H9 (cell line): ENCODE results near the gene FBXO10. TPM values are rescaled to one million over a fixed set of nuclear protein-coding genes. Genes with fewer than 3 reads are reported as not detected.

Experiments used
- DNase-seq: peaks from one replicate; pipeline ENCODE4 v3.0.0-alpha.2; 2017
- H2AFZ ChIP-seq: one replicate; pipeline ENCODE4 v1.6.1; 2013; ENCODE audit warnings: mild to moderate bottlenecking, low read length, control low read depth, moderate library complexity
- H2AK5ac ChIP-seq: 2 replicates; pipeline ENCODE4 v1.6.1; 2013; ENCODE audit warnings: low read length, control low read depth, mixed read lengths; ENCODE audit not compliant: insufficient read length
- H2BK120ac ChIP-seq: one replicate; pipeline ENCODE4 v1.6.1; 2013; ENCODE audit warnings: low read depth, mild to moderate bottlenecking, low read length, control low read depth, inconsistent platforms; ENCODE audit not compliant: poor library complexity, severe bottlenecking
- H2BK12ac ChIP-seq: 2 replicates; pipeline ENCODE4 v1.6.1; 2013; ENCODE audit warnings: low read length, control low read depth, mixed read lengths, low read depth; ENCODE audit not compliant: insufficient read length
- H2BK15ac ChIP-seq: 2 replicates; pipeline ENCODE4 v1.6.1; 2013; ENCODE audit warnings: low read depth, low read length, control low read depth
- H2BK20ac ChIP-seq: one replicate; pipeline ENCODE4 v1.6.1; 2013; ENCODE audit warnings: low read depth, mild to moderate bottlenecking, low read length, control low read depth, inconsistent platforms; ENCODE audit not compliant: poor library complexity, severe bottlenecking
- H2BK5ac ChIP-seq: 2 replicates; pipeline ENCODE4 v1.6.1; 2013; ENCODE audit warnings: low read length, control low read depth, mixed read lengths; ENCODE audit not compliant: insufficient read length
- H3K14ac ChIP-seq: 2 replicates; pipeline ENCODE4 v1.6.1; 2013; ENCODE audit warnings: low read length, control low read depth; ENCODE audit not compliant: insufficient read depth
- H3K18ac ChIP-seq: 2 replicates; pipeline ENCODE4 v1.6.1; 2013; ENCODE audit warnings: low read depth, mild to moderate bottlenecking, mixed read lengths, low read length, control low read depth; ENCODE audit not compliant: insufficient read length
- H3K23ac ChIP-seq: 2 replicates; pipeline ENCODE4 v1.6.1; 2013; ENCODE audit warnings: low read length, control low read depth, mixed read lengths, low read depth; ENCODE audit not compliant: insufficient read length
- H3K23me2 ChIP-seq: 2 replicates; pipeline ENCODE4 v1.6.1; 2013; ENCODE audit warnings: low read depth, mild to moderate bottlenecking, mixed read lengths, low read length, control low read depth; ENCODE audit not compliant: insufficient read length, poor library complexity, severe bottlenecking
- H3K27ac ChIP-seq: 2 replicates; pipeline ENCODE4 v1.5.1; 2013; ENCODE audit warnings: low read length, control low read depth, mixed read lengths, low read depth; ENCODE audit not compliant: insufficient read length
- H3K27me3 ChIP-seq: 2 replicates; pipeline ENCODE4 v1.6.1; 2013; ENCODE audit warnings: low read length, control low read depth, inconsistent platforms; ENCODE audit not compliant: insufficient read depth
- H3K4ac ChIP-seq: 2 replicates; pipeline ENCODE4 v1.6.1; 2013; ENCODE audit warnings: low read depth, mild to moderate bottlenecking, control low read depth, inconsistent platforms, low read length, moderate library complexity
- H3K4me1 ChIP-seq: 2 replicates; pipeline ENCODE4 v1.6.1; 2013; ENCODE audit warnings: low read length, control low read depth, inconsistent platforms; ENCODE audit not compliant: insufficient read depth
- H3K4me2 ChIP-seq: 2 replicates; pipeline ENCODE4 v1.6.1; 2013; ENCODE audit warnings: low read length, control low read depth, mixed read lengths; ENCODE audit not compliant: insufficient read length, insufficient read depth
- H3K56ac ChIP-seq: 2 replicates; pipeline ENCODE4 v1.6.1; 2013; ENCODE audit warnings: low read depth, mild to moderate bottlenecking, mixed read lengths, low read length, control low read depth; ENCODE audit not compliant: insufficient read length
- H3K79me1 ChIP-seq: 2 replicates; pipeline ENCODE4 v1.6.1; 2013; ENCODE audit warnings: low read depth, mild to moderate bottlenecking, moderate library complexity, low read length, control low read depth, inconsistent platforms; ENCODE audit not compliant: insufficient read depth, poor library complexity, severe bottlenecking
- H3K79me2 ChIP-seq: 2 replicates; pipeline ENCODE4 v1.6.1; 2013; ENCODE audit warnings: low read length, control low read depth, inconsistent platforms; ENCODE audit not compliant: insufficient read depth
- H3K9ac ChIP-seq: 2 replicates; pipeline ENCODE4 v1.6.1; 2013; ENCODE audit warnings: low read length, control low read depth, mixed read lengths; ENCODE audit not compliant: insufficient read length; ENCODE audit errors: extremely low read depth
- H3K9me3 ChIP-seq: one replicate; pipeline ENCODE4 v1.6.1; 2013; ENCODE audit warnings: low read depth, low read length, inconsistent platforms; ENCODE audit not compliant: control insufficient read depth
- H3T11ph ChIP-seq: one replicate; pipeline ENCODE4 v1.6.1; 2013; ENCODE audit warnings: mild to moderate bottlenecking, low read length, control low read depth, inconsistent platforms
- H4K20me1 ChIP-seq: one replicate; pipeline ENCODE4 v1.6.1; 2013; ENCODE audit not compliant: control insufficient read depth, insufficient read length, insufficient read depth
- H4K5ac ChIP-seq: 2 replicates; pipeline ENCODE4 v1.6.1; 2013; ENCODE audit warnings: low read depth, mild to moderate bottlenecking, mixed read lengths, low read length, control low read depth; ENCODE audit not compliant: insufficient read length
- H4K8ac ChIP-seq: replicated peaks from 2 replicates; pipeline ENCODE4 v1.6.1; 2013; ENCODE audit warnings: low read length, control low read depth, mixed read lengths, low read depth; ENCODE audit not compliant: insufficient read length
- H4K91ac ChIP-seq: 2 replicates; pipeline ENCODE4 v1.6.1; 2013; ENCODE audit warnings: low read depth, mild to moderate bottlenecking, moderate library complexity, mixed read lengths, low read length, control low read depth; ENCODE audit not compliant: insufficient read length
- H3K27ac Mint-ChIP-seq, 3 experiments: 2 replicates in 2 of 3; 3 replicates in 1 of 3; pipeline ENCODE4 v1.8.0; 2020 to 2021; ENCODE audit warnings: mixed read lengths in 3 of 3, mild to moderate bottlenecking in 1 of 3, moderate library complexity in 1 of 3
- H3K27me3 Mint-ChIP-seq: 2 replicates; pipeline ENCODE4 v1.8.0; 2021; ENCODE audit warnings: low read depth, mild to moderate bottlenecking, moderate library complexity, mixed read lengths
- H3K36me3 Mint-ChIP-seq, 3 experiments: 2 replicates in 2 of 3; 3 replicates in 1 of 3; pipeline ENCODE4 v1.8.0; 2020 to 2021; ENCODE audit warnings: low read depth in 3 of 3, mixed read lengths in 3 of 3; ENCODE audit not compliant: insufficient read depth in 1 of 3
- H3K4me1 Mint-ChIP-seq, 2 experiments: 2 replicates each; pipeline ENCODE4 v1.8.0; 2020; ENCODE audit warnings: mixed read lengths in 2 of 2
- H3K4me3 Mint-ChIP-seq, 2 experiments: 2 replicates in 1 of 2; 3 replicates in 1 of 2; pipeline ENCODE4 v1.8.0; 2020 to 2021; ENCODE audit warnings: mild to moderate bottlenecking in 2 of 2, mixed read lengths in 2 of 2, moderate library complexity in 1 of 2
- H3K9me3 Mint-ChIP-seq, 2 experiments: 2 replicates in 1 of 2; 3 replicates in 1 of 2; pipeline ENCODE4 v1.8.0; 2020; ENCODE audit warnings: mild to moderate bottlenecking in 2 of 2, mixed read lengths in 2 of 2, moderate library complexity in 1 of 2
- WGBS: extraction: QIAGEN DNeasy Blood & Tissue Kit; methylation state at CpG from one replicate; pipeline ENCODE4 v1.1.7; 2013; ENCODE audit warnings: missing lambda C conversion rate, low lambda C conversion rate, mixed read lengths; ENCODE audit not compliant: insufficient read length; ENCODE audit errors: extremely low coverage; 5-methylcytosine and 5-hydroxymethylcytosine counted together
- total RNA-seq: library from RNA; stranded (reverse); gene quantifications from 2 replicates; pipeline ENCODE4 v1.2.1, GENCODE V29; 2021
- TF ChIP-seq, protein P1 (sequence below): fragments of 200-600 bp; sonication (generic); conservative IDR thresholded peaks from 3 replicates; pipeline ENCODE4 v1.8.0; 2021; ENCODE audit warnings: antibody characterized with exemption, mild to moderate bottlenecking

Gene FBXO10
- total RNA-seq, 1 experiment from 2014 or later: 16.8 TPM

DNA sequence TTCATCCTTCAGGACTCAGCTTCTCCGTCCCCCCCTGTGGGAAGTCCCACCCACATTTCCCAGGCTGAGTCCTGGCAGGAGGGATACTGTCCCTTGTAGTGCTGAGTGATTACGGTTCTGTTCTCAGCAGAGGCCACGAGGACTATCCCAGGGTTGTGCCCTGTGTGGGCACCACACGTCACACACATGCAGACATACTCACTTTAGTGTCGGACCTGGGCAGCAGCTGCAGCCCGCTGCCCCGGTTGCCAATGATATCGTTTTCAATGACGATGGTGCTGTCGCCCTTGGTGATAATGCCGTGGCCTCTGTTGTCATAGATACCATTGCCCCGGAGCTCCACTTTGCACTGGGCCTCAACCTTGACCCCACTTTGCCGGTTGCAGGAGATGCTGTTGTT, 58.3 kb downstream of the FBXO10 start:
- no CpG with 5 or more reads among the region's 13 CpGs for WGBS
- Histone ChIP-seq H3K23ac (no peak overlapping the region), H2BK12ac (no peak overlapping the region), H3K79me1 (no peaks in the 10 kb centered on the region), H2AK5ac (no peak overlapping the region), H2BK20ac (no peak overlapping the region), H3K4me2 (no peak overlapping the region), H3K9ac (no peak overlapping the region), H3K56ac (no peak overlapping the region), H2AFZ (no peak overlapping the region), H2BK120ac (no peak overlapping the region), H3K23me2 (no peaks in the 10 kb centered on the region), H4K91ac (no peak overlapping the region), H3T11ph (no peak overlapping the region), H3K4me1 (no peaks in the 10 kb centered on the region), H3K79me2 (no peaks in the 10 kb centered on the region), H4K5ac (no peak overlapping the region), H4K8ac (no peak overlapping the region), H3K4ac (no peak overlapping the region), H4K20me1 (no peaks in the 10 kb centered on the region), H3K9me3 (no peaks in the 10 kb centered on the region), H3K14ac (no peak overlapping the region), H2BK15ac (no peak overlapping the region), H3K18ac (no peak overlapping the region), H3K27ac (no peak overlapping the region), H3K27me3 (no peaks in the 10 kb centered on the region), H2BK5ac (no peak overlapping the region)
- Mint-ChIP-seq H3K36me3 (peaks cover 12 to 39% (median 38%) of the 10 kb centered on the region in 3 experiments), H3K27me3 (no peaks in the 10 kb centered on the region), H3K4me3 (no peak overlapping the region), H3K27ac (peak overlapping the region in 1 of 3 experiments; percentile 81; a peak in 1 of 7 replicates), H3K9me3 (no peaks in the 10 kb centered on the region; a peak in 1 of 5 replicates), H3K4me1 (0 out of 4 replicates have a peak, but pooled peaks cover 2% of the 10 kb centered on the region in 2 experiments)
- DNase-seq: no peak
- TF ChIP-seq, protein P1, sequence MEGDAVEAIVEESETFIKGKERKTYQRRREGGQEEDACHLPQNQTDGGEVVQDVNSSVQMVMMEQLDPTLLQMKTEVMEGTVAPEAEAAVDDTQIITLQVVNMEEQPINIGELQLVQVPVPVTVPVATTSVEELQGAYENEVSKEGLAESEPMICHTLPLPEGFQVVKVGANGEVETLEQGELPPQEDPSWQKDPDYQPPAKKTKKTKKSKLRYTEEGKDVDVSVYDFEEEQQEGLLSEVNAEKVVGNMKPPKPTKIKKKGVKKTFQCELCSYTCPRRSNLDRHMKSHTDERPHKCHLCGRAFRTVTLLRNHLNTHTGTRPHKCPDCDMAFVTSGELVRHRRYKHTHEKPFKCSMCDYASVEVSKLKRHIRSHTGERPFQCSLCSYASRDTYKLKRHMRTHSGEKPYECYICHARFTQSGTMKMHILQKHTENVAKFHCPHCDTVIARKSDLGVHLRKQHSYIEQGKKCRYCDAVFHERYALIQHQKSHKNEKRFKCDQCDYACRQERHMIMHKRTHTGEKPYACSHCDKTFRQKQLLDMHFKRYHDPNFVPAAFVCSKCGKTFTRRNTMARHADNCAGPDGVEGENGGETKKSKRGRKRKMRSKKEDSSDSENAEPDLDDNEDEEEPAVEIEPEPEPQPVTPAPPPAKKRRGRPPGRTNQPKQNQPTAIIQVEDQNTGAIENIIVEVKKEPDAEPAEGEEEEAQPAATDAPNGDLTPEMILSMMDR: no peak
